Nephron (organoid): ENCODE results near the gene EPHB6.

Experiments
- H3K27ac Mint-ChIP-seq, 3 experiments: 2 replicates each; pipeline ENCODE4 v1.8.0; 2020; ENCODE audit warnings: mixed read lengths in 3 of 3, mild to moderate bottlenecking in 2 of 3, moderate library complexity in 1 of 3
- H3K27me3 Mint-ChIP-seq: 2 replicates; pipeline ENCODE4 v1.8.0; 2021; ENCODE audit warnings: low read depth, mild to moderate bottlenecking, moderate library complexity, mixed read lengths
- H3K36me3 Mint-ChIP-seq: 2 replicates; pipeline ENCODE4 v1.8.0; 2020; ENCODE audit warnings: low read depth, mixed read lengths
- H3K4me1 Mint-ChIP-seq: 2 replicates; pipeline ENCODE4 v1.8.0; 2020; ENCODE audit warnings: mixed read lengths
- H3K4me3 Mint-ChIP-seq, 3 experiments: 2 replicates each; pipeline ENCODE4 v1.8.0; 2020; ENCODE audit warnings: mild to moderate bottlenecking in 3 of 3, mixed read lengths in 3 of 3, moderate library complexity in 2 of 3
- H3K9me3 Mint-ChIP-seq: 2 replicates; pipeline ENCODE4 v1.8.0; 2020; ENCODE audit warnings: mixed read lengths
- CTCF ChIP-seq, 3 experiments: fragments of 200-600 bp; sonication (generic); IDR thresholded peaks; one replicate each; pipeline ENCODE4 v1.5.0; 2021; ENCODE audit warnings: antibody characterized with exemption in 3 of 3; ENCODE audit not compliant: unreplicated experiment in 3 of 3

EPHB6 gene

GRCh38 chr7:142899661-142900060 is 44.8 kb downstream of the EPHB6 start:
- H3K4me3 Mint-ChIP-seq, result no peak overlapping the region
- TF ChIP-seq CTCF (IDR thresholded peaks at IDR 0.05; ENCODE audit: unreplicated experiment in 3 of 3), result no peak
- no peaks in the 10 kb centered on the region for H3K4me1 Mint-ChIP-seq
- peaks cover 5% of the 10 kb centered on the region for H3K9me3 Mint-ChIP-seq
- H3K27me3 Mint-ChIP-seq, result peaks cover 7% of the 10 kb centered on the region
- H3K27ac Mint-ChIP-seq, result no peak overlapping the region
- no peaks in the 10 kb centered on the region for H3K36me3 Mint-ChIP-seq

GRCh38 chr7:142901426-142902259 is 46.8 kb downstream of the EPHB6 start:
- no peaks in the 10 kb centered on the region for H3K4me1 Mint-ChIP-seq
- H3K36me3 Mint-ChIP-seq, result no peaks in the 10 kb centered on the region
- H3K27ac Mint-ChIP-seq, result no peak overlapping the region
- no peak for TF ChIP-seq CTCF (IDR thresholded peaks at IDR 0.05; ENCODE audit: unreplicated experiment in 3 of 3)
- peaks cover 7% of the 10 kb centered on the region for H3K27me3 Mint-ChIP-seq
- no peak overlapping the region for H3K4me3 Mint-ChIP-seq
- peaks cover 9% of the 10 kb centered on the region for H3K9me3 Mint-ChIP-seq

GRCh38 chr7:142904128-142904527 is 49.3 kb downstream of the EPHB6 start:
- Mint-ChIP-seq H3K36me3 (no peaks in the 10 kb centered on the region), H3K9me3 (peaks cover 9% of the 10 kb centered on the region), H3K27ac (no peak overlapping the region), H3K27me3 (peaks cover 7% of the 10 kb centered on the region), H3K4me1 (no peaks in the 10 kb centered on the region), H3K4me3 (no peak overlapping the region)
- no peak for TF ChIP-seq CTCF (IDR thresholded peaks at IDR 0.05; ENCODE audit: unreplicated experiment in 3 of 3)

- H3K27me3 Mint-ChIP-seq, result peaks cover 7% of the 10 kb centered on the region
Observed at GRCh38 chr7:142905759-142906158, 50.9 kb downstream of the EPHB6 start.

GRCh38 chr7:142906643-142907042 is 51.8 kb downstream of the EPHB6 start:
- H3K9me3 Mint-ChIP-seq, result peaks cover 6% of the 10 kb centered on the region
- no peaks in the 10 kb centered on the region for H3K36me3 Mint-ChIP-seq
- TF ChIP-seq CTCF (IDR thresholded peaks at IDR 0.05; ENCODE audit: unreplicated experiment in 3 of 3), result no peak
- H3K4me3 Mint-ChIP-seq, result no peak overlapping the region
- peaks cover 6% of the 10 kb centered on the region for H3K27me3 Mint-ChIP-seq
- H3K27ac Mint-ChIP-seq, result no peak overlapping the region
- H3K4me1 Mint-ChIP-seq, result no peaks in the 10 kb centered on the region

More at GRCh38 chr7:142905759-142906158, 50.9 kb downstream of the EPHB6 start:
- no peak for TF ChIP-seq CTCF (IDR thresholded peaks at IDR 0.05; ENCODE audit: unreplicated experiment in 3 of 3)
- no peaks in the 10 kb centered on the region for H3K36me3 Mint-ChIP-seq
- H3K4me3 Mint-ChIP-seq, result no peak overlapping the region
- no peak overlapping the region for H3K27ac Mint-ChIP-seq
- H3K4me1 Mint-ChIP-seq, result no peaks in the 10 kb centered on the region
- H3K9me3 Mint-ChIP-seq, result peaks cover 9% of the 10 kb centered on the region

- Mint-ChIP-seq H3K9me3 (peaks cover 4% of the 10 kb centered on the region), H3K4me3 (no peak overlapping the region), H3K36me3 (no peaks in the 10 kb centered on the region), H3K4me1 (no peaks in the 10 kb centered on the region), H3K27me3 (peaks cover 6% of the 10 kb centered on the region), H3K27ac (no peak overlapping the region)
- no peak for TF ChIP-seq CTCF (IDR thresholded peaks at IDR 0.05; ENCODE audit: unreplicated experiment in 3 of 3)
Observed at GRCh38 chr7:142908290-142908689, 53.4 kb downstream of the EPHB6 start.
